Mammary epithelial cell (primary cell): Measurements from ENCODE around the gene RYR2.

Source experiments
- EZH2 ChIP-seq: IDR thresholded peaks from 2 replicates; pipeline ENCODE4 v1.6.1; 2012; ENCODE audit warnings: low read length, inconsistent platforms, borderline replicate concordance
- TF ChIP-seq, protein P1 (sequence below), 2 donors: IDR thresholded peaks in 1 of 2; conservative IDR thresholded peaks in 1 of 2; 2 replicates each; pipeline ENCODE4 v1.5.1; 2011 to 2012; ENCODE audit warnings: inconsistent platforms in 2 of 2, low read length in 2 of 2, mild to moderate bottlenecking in 2 of 2, control low read depth in 1 of 2, low read depth in 1 of 2; ENCODE audit not compliant: insufficient read depth in 1 of 2; ENCODE audit errors: extremely low read depth in 1 of 2

DNA sequence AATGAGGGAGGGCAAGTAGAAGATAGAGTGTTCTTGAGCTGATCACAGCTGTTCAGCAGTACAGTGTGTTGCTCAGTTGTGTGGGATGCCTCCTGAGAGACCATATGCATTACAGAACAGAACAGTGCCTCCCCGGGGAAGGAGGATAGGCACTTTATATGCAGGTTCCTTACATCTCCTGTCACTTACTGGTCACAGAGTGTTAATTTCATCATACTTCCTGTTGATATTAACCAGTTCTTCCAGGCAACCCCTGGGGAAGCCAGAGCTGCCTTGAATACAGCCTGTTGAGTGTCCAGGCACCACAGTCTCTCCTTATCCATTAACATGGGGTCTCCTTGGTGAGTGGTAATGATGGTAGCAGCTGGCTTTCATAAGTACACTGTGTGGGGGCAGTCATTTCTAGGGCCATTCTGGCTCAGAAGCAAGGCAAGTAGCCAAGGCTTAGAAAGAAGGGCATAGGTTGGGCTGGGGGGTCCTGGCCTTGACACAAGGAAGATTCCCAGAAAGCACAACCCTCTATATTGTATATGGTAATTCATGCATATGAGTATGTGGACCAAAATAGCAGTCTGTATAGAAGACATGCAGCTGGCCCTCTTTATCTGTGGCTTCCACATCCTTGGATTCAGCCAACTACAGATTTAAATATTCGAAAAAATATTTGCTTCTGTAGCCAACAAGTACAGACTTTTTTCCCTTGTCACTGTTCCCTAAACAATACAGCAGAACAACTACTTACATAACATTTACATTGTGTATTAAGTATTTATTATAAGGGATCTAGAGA, 706.4 kb downstream of the RYR2 start:
- TF ChIP-seq, protein P1, sequence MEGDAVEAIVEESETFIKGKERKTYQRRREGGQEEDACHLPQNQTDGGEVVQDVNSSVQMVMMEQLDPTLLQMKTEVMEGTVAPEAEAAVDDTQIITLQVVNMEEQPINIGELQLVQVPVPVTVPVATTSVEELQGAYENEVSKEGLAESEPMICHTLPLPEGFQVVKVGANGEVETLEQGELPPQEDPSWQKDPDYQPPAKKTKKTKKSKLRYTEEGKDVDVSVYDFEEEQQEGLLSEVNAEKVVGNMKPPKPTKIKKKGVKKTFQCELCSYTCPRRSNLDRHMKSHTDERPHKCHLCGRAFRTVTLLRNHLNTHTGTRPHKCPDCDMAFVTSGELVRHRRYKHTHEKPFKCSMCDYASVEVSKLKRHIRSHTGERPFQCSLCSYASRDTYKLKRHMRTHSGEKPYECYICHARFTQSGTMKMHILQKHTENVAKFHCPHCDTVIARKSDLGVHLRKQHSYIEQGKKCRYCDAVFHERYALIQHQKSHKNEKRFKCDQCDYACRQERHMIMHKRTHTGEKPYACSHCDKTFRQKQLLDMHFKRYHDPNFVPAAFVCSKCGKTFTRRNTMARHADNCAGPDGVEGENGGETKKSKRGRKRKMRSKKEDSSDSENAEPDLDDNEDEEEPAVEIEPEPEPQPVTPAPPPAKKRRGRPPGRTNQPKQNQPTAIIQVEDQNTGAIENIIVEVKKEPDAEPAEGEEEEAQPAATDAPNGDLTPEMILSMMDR (conservative IDR thresholded peaks at IDR 0.05 in 1 of 2, IDR thresholded peaks at IDR 0.05 in 1 of 2; ENCODE audit: extremely low read depth in 1 of 2, insufficient read depth in 1 of 2, low read depth in 1 of 2, low read length in 2 of 2): no peak
- TF ChIP-seq EZH2: no peak
